ENCODE results near the gene NFIX. TPM values are rescaled to one million over a fixed set of nuclear protein-coding genes. Genes with fewer than 3 reads are reported as not detected.

NFIX gene
- total and polyA plus RNA-seq, 9 of the 15 experiments (the other 6 are each of a cell fraction or from before 2014, with no cell fraction given): 0.28 to 26.8 (median 5.4) TPM

DNA sequence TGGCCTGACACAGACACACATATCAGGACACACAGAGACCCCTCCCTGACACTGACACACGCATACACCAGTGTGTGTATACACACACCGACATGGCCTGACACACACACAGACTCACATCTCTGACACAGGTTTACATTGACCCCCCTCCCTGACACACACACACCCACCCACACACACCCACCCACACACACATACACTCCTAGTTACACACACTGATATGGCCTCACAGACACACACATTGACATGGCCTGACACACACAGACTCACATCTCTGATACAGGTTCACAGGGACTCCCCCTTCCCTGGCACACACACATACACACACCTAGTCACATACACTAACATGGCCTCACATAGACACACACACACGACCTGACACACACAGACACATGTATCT lies 4.4 kb upstream of the NFIX start:
- Histone ChIP-seq H2AFZ (ENCODE audit: low read depth, low read length) (no peak overlapping the region), H3K9me3 (replicated peaks; ENCODE audit: control insufficient read depth, insufficient read depth, low read depth, low read length) (no peaks in the 10 kb centered on the region), H3K4me1 (replicated peaks in 1 of 2; ENCODE audit: control insufficient read depth in 2 of 2, insufficient read depth in 2 of 2, low read length in 2 of 2) (peaks cover 8 to 37% of the 10 kb centered on the region in 2 experiments; a peak in 4 of 5 replicates), H3K27me3 (ENCODE audit: control insufficient read depth in 2 of 2, insufficient read depth in 2 of 2, low read length in 2 of 2) (no peaks in the 10 kb centered on the region; a peak in 1 of 5 replicates), H3K9ac (ENCODE audit: insufficient read depth in 1 of 2, low read depth in 2 of 2, low read length in 2 of 2) (peak overlapping the region in 1 of 2 experiments; percentile 78; a peak in 2 of 4 replicates), H3K27ac (ENCODE audit: extremely low read depth, low read depth, low read length) (no peak overlapping the region; the same call in 2 of the 3 replicates), H4K20me1 (replicated peaks; ENCODE audit: control insufficient read depth, insufficient read depth, low read length) (no peaks in the 10 kb centered on the region), H3K9me1 (ENCODE audit: control insufficient read depth, insufficient read depth, low read length) (no peaks in the 10 kb centered on the region), H3K36me3 (ENCODE audit: control insufficient read depth, insufficient read depth, low read length) (no peaks in the 10 kb centered on the region), H3K4me2 (ENCODE audit: insufficient read depth, low read length) (no peak overlapping the region), H3K79me2 (ENCODE audit: control insufficient read depth, insufficient read depth, low read length) (peaks cover 6% of the 10 kb centered on the region; the same call in 2 of the 3 replicates), H3K4me3 (no peak overlapping the region)
- in situ Hi-C loops (cut with MboI): no loop called here
- ATAC-seq: no peak
- ChIA-PET CTCF (ENCODE audit: low intra/inter-chr PET ratio) (no interaction called here), POLR2A (no interaction called here)
- intact Hi-C loops (cut with micrococcal nuclease): no loop called here
- TF ChIP-seq EGR1 (conservative IDR thresholded peaks at IDR 0.05) (peak; percentile 68), PTRF (tag; IDR thresholded peaks at IDR 0.05) (no peak), NFYB (IDR thresholded peaks at IDR 0.05; ENCODE audit: extremely low read depth, insufficient read length) (no peak), NFIX (CRISPR knock-in tag; IDR thresholded peaks at IDR 0.05; ENCODE audit: low read depth) (no peak)
- TF ChIP-seq, protein P1, sequence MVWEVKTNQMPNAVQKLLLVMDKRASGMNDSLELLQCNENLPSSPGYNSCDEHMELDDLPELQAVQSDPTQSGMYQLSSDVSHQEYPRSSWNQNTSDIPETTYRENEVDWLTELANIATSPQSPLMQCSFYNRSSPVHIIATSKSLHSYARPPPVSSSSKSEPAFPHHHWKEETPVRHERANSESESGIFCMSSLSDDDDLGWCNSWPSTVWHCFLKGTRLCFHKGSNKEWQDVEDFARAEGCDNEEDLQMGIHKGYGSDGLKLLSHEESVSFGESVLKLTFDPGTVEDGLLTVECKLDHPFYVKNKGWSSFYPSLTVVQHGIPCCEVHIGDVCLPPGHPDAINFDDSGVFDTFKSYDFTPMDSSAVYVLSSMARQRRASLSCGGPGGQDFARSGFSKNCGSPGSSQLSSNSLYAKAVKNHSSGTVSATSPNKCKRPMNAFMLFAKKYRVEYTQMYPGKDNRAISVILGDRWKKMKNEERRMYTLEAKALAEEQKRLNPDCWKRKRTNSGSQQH (CRISPR knock-in tag; IDR thresholded peaks at IDR 0.05): 0 out of 2 replicates have a peak, but pooled peaks have one; percentile 6
- 48% methylated on average over 3 of the region's 3 CpGs for WGBS (ENCODE audit: insufficient coverage, low coverage, missing lambda C conversion rate)
- BruUV-seq (replicated peaks): no TSS peak
- peak; percentile 42 for FAIRE-seq
- DNase-seq (ENCODE audit: extremely low read depth in 1 of 4, low spot score in 3 of 4): no peak
